ENCODE measurements around the gene CAPG.

CAPG gene

GRCh38 chr2:85429213-85429923 lies 19.2 kb upstream of the CAPG start:
- H3K4me3 ChIP-seq (ENCODE audit: low read depth, low read length) = no peak overlapping the region
- peaks cover 16% of the 10 kb centered on the region for H3K27me3 ChIP-seq (ENCODE audit: control insufficient read depth, insufficient read depth, low read length)
- H3K9ac ChIP-seq (ENCODE audit: low read depth, low read length) = no peak overlapping the region
- no peak overlapping the region for H3K27ac ChIP-seq (ENCODE audit: low read depth, low read length)
- H3K36me3 ChIP-seq (ENCODE audit: control insufficient read depth, insufficient read depth, low read length) = no peaks in the 10 kb centered on the region
- no peaks in the 10 kb centered on the region for H3K9me3 ChIP-seq (ENCODE audit: control insufficient read depth, insufficient read depth, low read length)
- H3K4me1 ChIP-seq (ENCODE audit: control insufficient read depth, insufficient read depth, low read length) = peaks cover 38% of the 10 kb centered on the region

- H3K4me3 ChIP-seq (ENCODE audit: low read depth, low read length) = no peak overlapping the region
- H3K36me3 ChIP-seq (ENCODE audit: control insufficient read depth, insufficient read depth, low read length) = no peaks in the 10 kb centered on the region
- no peak overlapping the region for H3K9ac ChIP-seq (ENCODE audit: low read depth, low read length)
- H3K27ac ChIP-seq (ENCODE audit: low read depth, low read length) = no peak overlapping the region
- H3K27me3 ChIP-seq (ENCODE audit: control insufficient read depth, insufficient read depth, low read length) = peaks cover 16% of the 10 kb centered on the region
- H3K4me1 ChIP-seq (ENCODE audit: control insufficient read depth, insufficient read depth, low read length) = peaks cover 33% of the 10 kb centered on the region
- H3K9me3 ChIP-seq (ENCODE audit: control insufficient read depth, insufficient read depth, low read length) = no peaks in the 10 kb centered on the region
Measured at GRCh38 chr2:85428343-85428881, 18.2 kb upstream of the CAPG start.

GRCh38 chr2:85427300-85427835 lies 17.2 kb upstream of the CAPG start:
- Histone ChIP-seq H3K9ac (ENCODE audit: low read depth, low read length) (no peak overlapping the region), H3K9me3 (ENCODE audit: control insufficient read depth, insufficient read depth, low read length) (no peaks in the 10 kb centered on the region), H3K4me3 (ENCODE audit: low read depth, low read length) (no peak overlapping the region), H3K27ac (ENCODE audit: low read depth, low read length) (no peak overlapping the region), H3K36me3 (ENCODE audit: control insufficient read depth, insufficient read depth, low read length) (no peaks in the 10 kb centered on the region), H3K27me3 (ENCODE audit: control insufficient read depth, insufficient read depth, low read length) (peaks cover 16% of the 10 kb centered on the region), H3K4me1 (ENCODE audit: control insufficient read depth, insufficient read depth, low read length) (peaks cover 32% of the 10 kb centered on the region)

GRCh38 chr2:85425588-85425987 lies 15.4 kb upstream of the CAPG start:
- Histone ChIP-seq H3K9ac (ENCODE audit: low read depth, low read length) (no peak overlapping the region), H3K27ac (ENCODE audit: low read depth, low read length) (no peak overlapping the region), H3K4me3 (ENCODE audit: low read depth, low read length) (no peak overlapping the region), H3K36me3 (ENCODE audit: control insufficient read depth, insufficient read depth, low read length) (no peaks in the 10 kb centered on the region), H3K9me3 (ENCODE audit: control insufficient read depth, insufficient read depth, low read length) (no peaks in the 10 kb centered on the region), H3K27me3 (ENCODE audit: control insufficient read depth, insufficient read depth, low read length) (peaks cover 16% of the 10 kb centered on the region), H3K4me1 (ENCODE audit: control insufficient read depth, insufficient read depth, low read length) (peaks cover 31% of the 10 kb centered on the region)

GRCh38 chr2:85423525-85423924 lies 13.4 kb upstream of the CAPG start:
- no peaks in the 10 kb centered on the region for H3K9me3 ChIP-seq (ENCODE audit: control insufficient read depth, insufficient read depth, low read length)
- H3K4me3 ChIP-seq (ENCODE audit: low read depth, low read length) = no peak overlapping the region
- H3K27ac ChIP-seq (ENCODE audit: low read depth, low read length) = no peak overlapping the region
- peaks cover 29% of the 10 kb centered on the region for H3K4me1 ChIP-seq (ENCODE audit: control insufficient read depth, insufficient read depth, low read length)
- no peaks in the 10 kb centered on the region for H3K36me3 ChIP-seq (ENCODE audit: control insufficient read depth, insufficient read depth, low read length)
- 0 out of 2 replicates have a peak, but pooled peaks cover 1% of the 10 kb centered on the region for H3K27me3 ChIP-seq (ENCODE audit: control insufficient read depth, insufficient read depth, low read length)
- no peak overlapping the region for H3K9ac ChIP-seq (ENCODE audit: low read depth, low read length)

GRCh38 chr2:85422072-85422457 lies 11.9 kb upstream of the CAPG start:
- Histone ChIP-seq H3K9ac (ENCODE audit: low read depth, low read length) (no peak overlapping the region), H3K27me3 (ENCODE audit: control insufficient read depth, insufficient read depth, low read length) (no peaks in the 10 kb centered on the region), H3K4me3 (ENCODE audit: low read depth, low read length) (no peak overlapping the region), H3K9me3 (ENCODE audit: control insufficient read depth, insufficient read depth, low read length) (no peaks in the 10 kb centered on the region), H3K36me3 (ENCODE audit: control insufficient read depth, insufficient read depth, low read length) (no peaks in the 10 kb centered on the region), H3K27ac (ENCODE audit: low read depth, low read length) (no peak overlapping the region), H3K4me1 (ENCODE audit: control insufficient read depth, insufficient read depth, low read length) (peaks cover 23% of the 10 kb centered on the region)

- Histone ChIP-seq H3K4me3 (ENCODE audit: low read depth, low read length) (no peak overlapping the region), H3K9ac (ENCODE audit: low read depth, low read length) (no peak overlapping the region)
Measured at GRCh38 chr2:85421260-85422071, 11.3 kb upstream of the CAPG start.

GRCh38 chr2:85420536-85421259 lies 10.5 kb upstream of the CAPG start:
- no peak overlapping the region for H3K9ac ChIP-seq (ENCODE audit: low read depth, low read length)
- peaks cover 23% of the 10 kb centered on the region for H3K4me1 ChIP-seq (ENCODE audit: control insufficient read depth, insufficient read depth, low read length)
- H3K36me3 ChIP-seq (ENCODE audit: control insufficient read depth, insufficient read depth, low read length) = no peaks in the 10 kb centered on the region
- no peaks in the 10 kb centered on the region for H3K9me3 ChIP-seq (ENCODE audit: control insufficient read depth, insufficient read depth, low read length)
- H3K27me3 ChIP-seq (ENCODE audit: control insufficient read depth, insufficient read depth, low read length) = no peaks in the 10 kb centered on the region
- peak overlapping the region; percentile 52 for H3K27ac ChIP-seq (ENCODE audit: low read depth, low read length)
- no peak overlapping the region for H3K4me3 ChIP-seq (ENCODE audit: low read depth, low read length)

More at GRCh38 chr2:85421260-85422071, 11.3 kb upstream of the CAPG start:
- Histone ChIP-seq H3K9me3 (ENCODE audit: control insufficient read depth, insufficient read depth, low read length) (no peaks in the 10 kb centered on the region), H3K4me1 (ENCODE audit: control insufficient read depth, insufficient read depth, low read length) (peaks cover 23% of the 10 kb centered on the region), H3K36me3 (ENCODE audit: control insufficient read depth, insufficient read depth, low read length) (no peaks in the 10 kb centered on the region), H3K27ac (ENCODE audit: low read depth, low read length) (peak overlapping the region; percentile 52), H3K27me3 (ENCODE audit: control insufficient read depth, insufficient read depth, low read length) (no peaks in the 10 kb centered on the region)

GRCh38 chr2:85419009-85419675 lies 9.0 kb upstream of the CAPG start:
- H3K4me1 ChIP-seq (ENCODE audit: control insufficient read depth, insufficient read depth, low read length) = peaks cover 23% of the 10 kb centered on the region
- no peaks in the 10 kb centered on the region for H3K9me3 ChIP-seq (ENCODE audit: control insufficient read depth, insufficient read depth, low read length)
- H3K27ac ChIP-seq (ENCODE audit: low read depth, low read length) = peak overlapping the region; percentile 85
- peak overlapping the region; percentile 91 for H3K9ac ChIP-seq (ENCODE audit: low read depth, low read length)
- H3K36me3 ChIP-seq (ENCODE audit: control insufficient read depth, insufficient read depth, low read length) = no peaks in the 10 kb centered on the region
- peak overlapping the region; percentile 96 for H3K4me3 ChIP-seq (ENCODE audit: low read depth, low read length)
- H3K27me3 ChIP-seq (ENCODE audit: control insufficient read depth, insufficient read depth, low read length) = no peaks in the 10 kb centered on the region
